Fibroblast of mammary gland (primary cell): ENCODE data around the gene TMEM217.

Experiments
- DNase-seq: peaks from one replicate; pipeline ENCODE4 v3.0.0-alpha.2; 2010; ENCODE audit warnings: low read depth
- H3K4me3 ChIP-seq: 2 replicates; pipeline ENCODE4 v1.5.1; 2011; ENCODE audit warnings: low read depth, mild to moderate bottlenecking, low read length, moderate library complexity; ENCODE audit not compliant: control insufficient read depth
- TF ChIP-seq, protein P1 (sequence below): conservative IDR thresholded peaks from 2 replicates; pipeline ENCODE4 v1.5.1; 2011; ENCODE audit warnings: low read depth, low read length, inconsistent platforms; ENCODE audit not compliant: control insufficient read depth, insufficient read depth

The TMEM217 gene

DNA sequence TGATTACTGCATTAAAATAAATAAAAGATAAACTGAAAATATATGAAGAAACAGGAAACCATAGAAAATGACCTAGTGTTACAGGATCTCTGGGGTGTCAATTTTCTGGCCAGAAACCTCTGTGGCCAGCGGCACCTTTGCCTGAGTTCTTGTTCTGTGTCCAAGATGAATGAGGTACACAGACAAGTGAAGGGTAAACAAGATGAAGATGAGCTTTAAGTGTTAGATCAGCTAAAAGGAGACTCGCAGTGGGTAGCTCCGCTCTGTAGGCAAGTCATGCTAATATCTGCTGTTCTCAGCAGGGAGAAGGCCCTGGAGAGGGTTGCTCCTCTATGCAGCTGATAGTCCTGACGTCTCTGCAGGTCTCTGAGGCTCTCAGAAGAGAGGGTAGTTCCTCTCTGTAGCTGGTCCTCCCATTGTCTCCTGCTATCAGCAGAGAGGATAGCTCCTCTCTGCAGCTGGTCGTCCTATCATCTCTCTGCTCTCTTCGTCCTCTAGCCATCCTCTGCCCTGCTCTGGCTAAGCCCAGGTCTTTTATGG lies 36.3 kb downstream of the TMEM217 start:
- no peak for DNase-seq
- TF ChIP-seq, protein P1, sequence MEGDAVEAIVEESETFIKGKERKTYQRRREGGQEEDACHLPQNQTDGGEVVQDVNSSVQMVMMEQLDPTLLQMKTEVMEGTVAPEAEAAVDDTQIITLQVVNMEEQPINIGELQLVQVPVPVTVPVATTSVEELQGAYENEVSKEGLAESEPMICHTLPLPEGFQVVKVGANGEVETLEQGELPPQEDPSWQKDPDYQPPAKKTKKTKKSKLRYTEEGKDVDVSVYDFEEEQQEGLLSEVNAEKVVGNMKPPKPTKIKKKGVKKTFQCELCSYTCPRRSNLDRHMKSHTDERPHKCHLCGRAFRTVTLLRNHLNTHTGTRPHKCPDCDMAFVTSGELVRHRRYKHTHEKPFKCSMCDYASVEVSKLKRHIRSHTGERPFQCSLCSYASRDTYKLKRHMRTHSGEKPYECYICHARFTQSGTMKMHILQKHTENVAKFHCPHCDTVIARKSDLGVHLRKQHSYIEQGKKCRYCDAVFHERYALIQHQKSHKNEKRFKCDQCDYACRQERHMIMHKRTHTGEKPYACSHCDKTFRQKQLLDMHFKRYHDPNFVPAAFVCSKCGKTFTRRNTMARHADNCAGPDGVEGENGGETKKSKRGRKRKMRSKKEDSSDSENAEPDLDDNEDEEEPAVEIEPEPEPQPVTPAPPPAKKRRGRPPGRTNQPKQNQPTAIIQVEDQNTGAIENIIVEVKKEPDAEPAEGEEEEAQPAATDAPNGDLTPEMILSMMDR, result no peak
- peak overlapping the region; percentile 61 for H3K4me3 ChIP-seq

DNA sequence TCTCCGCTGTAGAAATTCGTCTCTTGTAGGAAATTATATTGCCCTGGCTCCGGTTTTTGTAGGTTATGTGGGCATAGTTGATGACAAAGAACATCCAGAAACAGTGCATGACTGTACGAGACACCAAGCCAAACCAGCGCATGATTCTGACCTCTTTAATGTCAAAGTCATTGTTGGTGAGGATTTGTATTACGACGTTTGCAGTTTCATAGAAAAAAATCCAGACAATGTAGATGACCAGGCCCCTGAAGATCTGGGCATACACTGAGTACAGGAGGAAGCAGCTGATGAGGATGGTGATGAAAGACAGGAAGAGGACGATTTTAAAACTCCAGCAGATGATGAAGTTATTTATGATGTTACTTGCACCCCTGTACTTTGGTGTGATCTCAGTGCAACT lies 39.4 kb downstream of the TMEM217 start:
- H3K4me3 ChIP-seq, result no peak overlapping the region
- DNase-seq, result no peak
- TF ChIP-seq, protein P1, result no peak

DNA sequence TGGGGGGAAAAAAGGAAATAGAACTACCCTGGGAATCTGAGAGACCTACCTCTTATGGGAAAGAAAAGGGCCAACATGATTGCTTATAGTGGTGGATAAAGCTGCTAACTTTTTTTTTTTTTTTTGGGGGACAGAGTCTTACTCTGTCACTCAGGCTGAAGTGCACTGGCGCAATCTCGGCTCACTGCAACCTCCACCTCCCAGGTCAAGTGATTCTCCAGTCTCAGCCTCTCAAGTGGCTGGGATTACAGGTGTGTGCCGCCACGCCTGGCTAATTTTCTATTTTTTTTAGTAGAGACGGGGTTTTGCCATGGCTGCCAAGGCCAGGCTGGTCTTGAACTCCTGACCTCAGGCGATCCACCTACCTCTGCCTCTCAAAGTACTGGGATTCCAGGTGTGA lies 39.9 kb downstream of the TMEM217 start:
- no peak for DNase-seq
- H3K4me3 ChIP-seq, result no peak overlapping the region

DNA sequence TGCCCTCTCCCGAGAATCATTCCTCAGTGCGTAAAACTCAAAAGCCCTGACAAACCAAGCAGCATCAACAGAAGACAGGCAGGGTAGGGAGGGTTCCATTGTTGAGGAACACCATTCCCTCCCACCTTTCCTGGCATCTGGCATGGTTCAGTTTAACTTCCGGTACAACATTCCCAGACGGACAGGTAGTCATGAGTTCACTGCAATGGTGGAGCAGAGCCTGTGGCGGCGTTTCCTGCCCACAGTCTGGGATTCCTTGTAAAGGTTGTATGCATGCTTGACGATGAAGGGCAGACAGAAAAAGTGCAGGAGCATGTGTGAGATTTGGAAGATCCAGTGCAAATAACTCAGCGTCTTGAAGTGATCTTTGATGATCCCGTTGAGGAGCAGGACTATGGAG lies 45.7 kb downstream of the TMEM217 start:
- TF ChIP-seq, protein P1, result no peak
- no peak for DNase-seq
- no peak overlapping the region for H3K4me3 ChIP-seq

More for the DNA sequence above, 39.9 kb downstream of the TMEM217 start:
- TF ChIP-seq, protein P1, result no peak

DNA sequence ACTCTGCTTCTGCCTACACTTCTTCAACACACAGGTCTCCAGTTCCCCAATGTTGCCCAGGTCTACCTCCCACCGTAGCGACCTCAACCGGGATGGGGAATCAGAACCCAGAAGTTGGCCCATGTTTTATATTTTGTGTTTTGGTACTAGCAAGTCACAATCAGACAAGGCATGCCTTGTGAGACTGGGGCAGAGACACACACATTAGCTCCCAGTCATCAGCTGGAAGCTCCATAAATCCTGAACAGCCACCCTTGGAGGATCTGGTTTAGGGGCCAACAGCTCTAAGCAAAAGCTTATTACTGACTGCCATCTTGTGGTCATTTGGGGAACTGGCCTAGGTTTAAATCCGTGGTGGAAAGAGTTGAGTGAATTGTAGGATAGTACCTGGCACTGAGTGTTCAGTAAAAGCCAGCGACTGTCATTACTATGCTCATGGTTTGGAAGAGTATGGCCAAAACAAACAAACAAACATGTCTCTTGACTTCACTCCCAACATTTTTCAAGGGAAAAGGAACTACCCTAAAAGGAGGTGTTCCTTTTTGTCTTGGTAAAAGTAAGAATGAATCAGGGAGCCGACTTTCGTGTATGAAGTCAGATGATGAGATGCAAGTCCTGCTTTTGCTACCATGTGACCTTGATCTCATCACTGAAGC lies 47.5 kb downstream of the TMEM217 start:
- H3K4me3 ChIP-seq, result no peak overlapping the region
- TF ChIP-seq, protein P1, result peak; percentile 98
- peak; percentile 87 for DNase-seq

DNA sequence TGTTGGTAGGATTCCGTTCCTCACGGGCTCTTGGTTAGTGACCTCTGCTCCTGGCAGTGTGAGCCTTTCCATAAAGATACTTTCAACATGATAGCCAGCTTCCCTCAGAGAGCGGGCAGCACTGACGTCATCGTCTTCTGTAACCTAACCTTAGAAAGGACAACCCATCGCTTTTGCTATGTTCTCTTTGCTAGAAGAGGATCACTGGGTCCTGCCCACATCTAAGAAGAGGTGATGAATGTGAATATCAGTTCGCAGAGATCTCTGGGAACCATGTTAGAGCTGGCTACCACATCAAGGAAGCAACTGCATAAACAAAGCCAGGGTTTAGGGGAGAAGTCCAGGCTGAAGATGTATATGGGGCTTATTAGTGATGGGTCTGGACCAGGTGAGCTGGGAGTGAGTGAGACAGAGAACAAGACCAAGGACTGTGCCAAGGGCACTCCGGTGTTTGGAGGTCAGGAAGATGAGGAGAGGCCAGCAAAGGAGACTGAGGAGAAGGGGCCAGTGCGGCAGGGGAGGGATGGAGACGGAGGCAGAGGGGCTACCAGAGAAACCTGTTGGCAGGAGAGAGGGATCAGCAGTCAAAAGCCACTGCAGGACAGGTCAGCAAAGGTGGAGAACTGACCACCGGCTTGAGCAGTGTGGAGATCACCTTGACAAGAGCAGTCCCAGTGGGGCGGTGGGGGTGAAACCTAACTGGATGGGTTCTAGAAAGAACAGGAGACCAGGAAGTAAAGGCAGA lies 48.3 kb downstream of the TMEM217 start:
- TF ChIP-seq, protein P1, result no peak
- no peak for DNase-seq

More for the DNA sequence above, 48.3 kb downstream of the TMEM217 start:
- no peak overlapping the region for H3K4me3 ChIP-seq
